GM12878 (cell line): ENCODE data around the gene C8B. TPM values are rescaled to one million over a fixed set of nuclear protein-coding genes. Genes with fewer than 3 reads are reported as not detected.

ENCODE experiments used
- ATAC-seq: fragments of 200-7000 bp; cut with Tn5 transposase; 3 replicates; pipeline ENCODE4 v1.9.1; 2020; ENCODE audit warnings: mild to moderate bottlenecking, moderate library complexity
- BruUV-seq: library from RNA; stranded (reverse); fragments of 400-500 nt; replicated peaks from 2 replicates; lab custom pipeline; 2021; lab: Mats Ljungman, UMichigan
- CTCF ChIA-PET: fragments of 300-600 bp; sonication (Branson Sonifier 250); formaldehyde crosslinking; extraction: SDS; loops from one replicate; lab custom pipeline; 2021; ENCODE audit warnings: inconsistent platforms; lab: Yijun Ruan, JAX
- POLR2A ChIA-PET: fragments of 350-600 bp; formaldehyde crosslinking; extraction: SDS; loops from one replicate; lab custom pipeline; 2021; ENCODE audit warnings: inconsistent platforms; lab: Charles Lee
- RAD21 ChIA-PET: fragments of 300-600 bp; sonication (Branson Sonifier 250); formaldehyde crosslinking; loops from one replicate; lab custom pipeline; 2023; ENCODE audit warnings: antibody characterized with exemption; ENCODE audit not compliant: unreplicated experiment; lab: Charles Lee
- SMC1A ChIA-PET: fragments of 300-600 bp; sonication (Branson Sonifier 250); formaldehyde crosslinking; loops from one replicate; lab custom pipeline; 2023; ENCODE audit not compliant: unreplicated experiment, uncharacterized antibody; lab: Charles Lee
- DNase-seq: peaks from one replicate; pipeline ENCODE4 v3.0.0-alpha.2; 2011; ENCODE audit warnings: low read depth, low spot score
- FAIRE-seq: peaks from 3 replicates; lab custom pipeline; 2011; peaks lifted over from hg19 to GRCh38; lab: Jason Lieb, UNC
- H2AFZ ChIP-seq: 2 replicates; pipeline ENCODE4 v1.6.0; 2011; ENCODE audit warnings: low read depth, low read length, control low read depth; ENCODE audit not compliant: control insufficient read depth
- H3K27ac ChIP-seq: 2 replicates; pipeline ENCODE4 v1.5.1; 2011; ENCODE audit warnings: control low read depth; ENCODE audit not compliant: control insufficient read depth, insufficient read depth
- H3K27me3 ChIP-seq, 2 experiments: replicated peaks in 1 of 2; 2 replicates each; pipeline versions ENCODE4 v1.6.0 to v1.6.1; 2011; ENCODE audit warnings: low read length in 1 of 2; ENCODE audit not compliant: control insufficient read depth in 2 of 2, insufficient read depth in 2 of 2
- H3K36me3 ChIP-seq, 2 experiments: 2 replicates each; pipeline ENCODE4 v1.5.1; 2011; ENCODE audit warnings: low read length in 1 of 2; ENCODE audit not compliant: control insufficient read depth in 2 of 2, insufficient read depth in 2 of 2
- H3K4me1 ChIP-seq: 2 replicates; pipeline ENCODE4 v1.6.1; 2011; ENCODE audit warnings: mild to moderate bottlenecking, low read length, moderate library complexity, mixed read lengths; ENCODE audit not compliant: control insufficient read depth, insufficient read depth
- H3K4me2 ChIP-seq: 2 replicates; pipeline ENCODE4 v1.6.0; 2011; ENCODE audit warnings: control low read depth; ENCODE audit not compliant: control insufficient read depth, insufficient read depth
- H3K4me3 ChIP-seq: fragments of 200-600 bp; sonication (generic); 2 replicates; pipeline ENCODE4 v1.5.1; 2016
- H3K79me2 ChIP-seq: 2 replicates; pipeline ENCODE4 v1.6.0; 2011; ENCODE audit warnings: low read length; ENCODE audit not compliant: control insufficient read depth, insufficient read depth
- H3K9ac ChIP-seq: 2 replicates; pipeline ENCODE4 v1.8.0; 2011; ENCODE audit warnings: low read length, control low read depth, mixed read lengths; ENCODE audit not compliant: control insufficient read depth, insufficient read depth
- H3K9me3 ChIP-seq: replicated peaks from 3 replicates; pipeline ENCODE4 v1.5.1; 2011; ENCODE audit warnings: mild to moderate bottlenecking, low read length; ENCODE audit not compliant: control insufficient read depth, insufficient read depth
- H4K20me1 ChIP-seq: 2 replicates; pipeline ENCODE4 v1.6.0; 2011; ENCODE audit not compliant: control insufficient read depth, insufficient read depth
- ATF7 ChIP-seq: fragments of 450-650 bp; IDR thresholded peaks from 2 replicates; pipeline ENCODE4 v1.6.1; 2016; ENCODE audit warnings: low read depth, mild to moderate bottlenecking
- IRF4 ChIP-seq: IDR thresholded peaks from 2 replicates; pipeline ENCODE4 v1.6.1; 2011; ENCODE audit warnings: low read depth, low read length
- MXI1 ChIP-seq: fragments of 150-350 bp; IDR thresholded peaks from 2 replicates; pipeline ENCODE4 v1.6.1; 2011; ENCODE audit warnings: low read depth, mild to moderate bottlenecking, inconsistent platforms, low read length, improper control_type of control experiment
- RBBP5 ChIP-seq: fragments of 200-600 bp; sonication (generic); conservative IDR thresholded peaks from 2 replicates; pipeline ENCODE4 v1.6.1; 2016
- ZNF274 ChIP-seq: IDR thresholded peaks from one replicate; pipeline ENCODE4 v1.8.0; 2011; ENCODE audit not compliant: insufficient read length, insufficient read depth
- WGBS: methylation state at CpG from one replicate; pipeline ENCODE4 v1.1.6; 2016; ENCODE audit warnings: low lambda C conversion rate; ENCODE audit not compliant: insufficient replicate concordance, insufficient coverage; ENCODE audit errors: missing lambda C conversion rate; 5-methylcytosine and 5-hydroxymethylcytosine counted together
- in situ Hi-C: fragments of 300-500 bp; cut with MboI; formaldehyde crosslinking; loops from 9 replicates; pipeline ENCODE4 v1.14.3; 2018; ENCODE audit warnings: mixed read lengths
- intact Hi-C: fragments of 100-400 bp; cut with micrococcal nuclease; formaldehyde crosslinking; loops from one replicate; pipeline ENCODE4 v1.14.2; 2022; ENCODE audit not compliant: unreplicated experiment
- polyA plus RNA-seq, 11 experiments: library from polyadenylated mRNA; depleted of rRNA in 4 of 11; unstranded in 6 of 11; stranded (reverse) in 5 of 11; fragments of >200 nt; fragmentation: Nextera tagmentation in 4 of 11; fragmentation: Illumina TruSeq in 1 of 11; extraction: Ambion mirVana in 4 of 11; extraction: Trizol in 1 of 11; gene quantifications; 1 replicate in 1 of 11; 2 replicates in 10 of 11; pipeline versions ENCODE4 v1.2.1 to v1.2.3, GENCODE V29; 2011 to 2016; ENCODE audit warnings: inconsistent platforms in 2 of 11, missing spikeins in 2 of 11, low read depth in 1 of 11
- total RNA-seq, 4 experiments: library from RNA; depleted of rRNA in 3 of 4; stranded (reverse); fragments of >200 nt in 3 of 4; fragmentation: Illumina TruSeq in 1 of 4; extraction: Trizol in 1 of 4; gene quantifications; 2 replicates each; pipeline versions ENCODE4 v1.2.1 to v1.2.3, GENCODE V29; 2013 to 2021
- TF ChIP-seq, protein P1 (sequence below): fragments of 450-650 bp; IDR thresholded peaks from 2 replicates; pipeline ENCODE4 v1.6.1; 2017; ENCODE audit warnings: low read depth, mild to moderate bottlenecking, moderate library complexity
- TF ChIP-seq, protein P2 (sequence below): fragments of 450-650 bp; IDR thresholded peaks from 2 replicates; pipeline ENCODE4 v1.6.1; 2014; ENCODE audit warnings: mild to moderate bottlenecking
- TF ChIP-seq, protein P3 (sequence below): fragments of 450-650 bp; IDR thresholded peaks from 2 replicates; pipeline ENCODE4 v1.6.1; 2017; ENCODE audit warnings: mild to moderate bottlenecking, moderate library complexity

Gene C8B
- total and polyA plus RNA-seq, 10 of the 15 experiments (the other 5 are each of a cell fraction or from before 2014, with no cell fraction given): not detected

DNA sequence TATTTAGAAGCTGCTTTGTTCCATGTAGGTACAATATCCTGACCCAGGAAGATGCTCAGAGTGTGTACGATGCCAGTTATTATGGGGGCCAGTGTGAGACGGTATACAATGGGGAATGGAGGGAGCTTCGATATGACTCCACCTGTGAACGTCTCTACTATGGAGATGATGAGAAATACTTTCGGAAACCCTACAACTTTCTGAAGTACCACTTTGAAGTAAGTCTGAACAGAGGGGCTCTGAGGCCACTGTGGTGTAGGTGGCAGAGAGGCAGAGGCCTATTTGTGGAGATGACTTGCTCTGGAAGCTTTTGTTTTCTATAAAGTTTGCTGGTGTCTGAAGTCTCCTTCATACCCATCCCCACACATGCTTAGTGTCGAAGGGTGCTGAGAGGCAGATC is 84.4 kb downstream of the C8B start:
- SMC1A ChIA-PET: no interaction called here
- no peak overlapping the region for H3K4me3 ChIP-seq
- BruUV-seq: no TSS peak
- TF ChIP-seq ATF7 (no peak), MXI1 (no peak), ZNF274 (no peak), IRF4 (no peak), RBBP5 (no peak)
- TF ChIP-seq, protein P1, sequence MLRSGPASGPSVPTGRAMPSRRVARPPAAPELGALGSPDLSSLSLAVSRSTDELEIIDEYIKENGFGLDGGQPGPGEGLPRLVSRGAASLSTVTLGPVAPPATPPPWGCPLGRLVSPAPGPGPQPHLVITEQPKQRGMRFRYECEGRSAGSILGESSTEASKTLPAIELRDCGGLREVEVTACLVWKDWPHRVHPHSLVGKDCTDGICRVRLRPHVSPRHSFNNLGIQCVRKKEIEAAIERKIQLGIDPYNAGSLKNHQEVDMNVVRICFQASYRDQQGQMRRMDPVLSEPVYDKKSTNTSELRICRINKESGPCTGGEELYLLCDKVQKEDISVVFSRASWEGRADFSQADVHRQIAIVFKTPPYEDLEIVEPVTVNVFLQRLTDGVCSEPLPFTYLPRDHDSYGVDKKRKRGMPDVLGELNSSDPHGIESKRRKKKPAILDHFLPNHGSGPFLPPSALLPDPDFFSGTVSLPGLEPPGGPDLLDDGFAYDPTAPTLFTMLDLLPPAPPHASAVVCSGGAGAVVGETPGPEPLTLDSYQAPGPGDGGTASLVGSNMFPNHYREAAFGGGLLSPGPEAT: no peak
- TF ChIP-seq, protein P2, sequence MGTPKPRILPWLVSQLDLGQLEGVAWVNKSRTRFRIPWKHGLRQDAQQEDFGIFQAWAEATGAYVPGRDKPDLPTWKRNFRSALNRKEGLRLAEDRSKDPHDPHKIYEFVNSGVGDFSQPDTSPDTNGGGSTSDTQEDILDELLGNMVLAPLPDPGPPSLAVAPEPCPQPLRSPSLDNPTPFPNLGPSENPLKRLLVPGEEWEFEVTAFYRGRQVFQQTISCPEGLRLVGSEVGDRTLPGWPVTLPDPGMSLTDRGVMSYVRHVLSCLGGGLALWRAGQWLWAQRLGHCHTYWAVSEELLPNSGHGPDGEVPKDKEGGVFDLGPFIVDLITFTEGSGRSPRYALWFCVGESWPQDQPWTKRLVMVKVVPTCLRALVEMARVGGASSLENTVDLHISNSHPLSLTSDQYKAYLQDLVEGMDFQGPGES: no peak
- TF ChIP-seq, protein P3, sequence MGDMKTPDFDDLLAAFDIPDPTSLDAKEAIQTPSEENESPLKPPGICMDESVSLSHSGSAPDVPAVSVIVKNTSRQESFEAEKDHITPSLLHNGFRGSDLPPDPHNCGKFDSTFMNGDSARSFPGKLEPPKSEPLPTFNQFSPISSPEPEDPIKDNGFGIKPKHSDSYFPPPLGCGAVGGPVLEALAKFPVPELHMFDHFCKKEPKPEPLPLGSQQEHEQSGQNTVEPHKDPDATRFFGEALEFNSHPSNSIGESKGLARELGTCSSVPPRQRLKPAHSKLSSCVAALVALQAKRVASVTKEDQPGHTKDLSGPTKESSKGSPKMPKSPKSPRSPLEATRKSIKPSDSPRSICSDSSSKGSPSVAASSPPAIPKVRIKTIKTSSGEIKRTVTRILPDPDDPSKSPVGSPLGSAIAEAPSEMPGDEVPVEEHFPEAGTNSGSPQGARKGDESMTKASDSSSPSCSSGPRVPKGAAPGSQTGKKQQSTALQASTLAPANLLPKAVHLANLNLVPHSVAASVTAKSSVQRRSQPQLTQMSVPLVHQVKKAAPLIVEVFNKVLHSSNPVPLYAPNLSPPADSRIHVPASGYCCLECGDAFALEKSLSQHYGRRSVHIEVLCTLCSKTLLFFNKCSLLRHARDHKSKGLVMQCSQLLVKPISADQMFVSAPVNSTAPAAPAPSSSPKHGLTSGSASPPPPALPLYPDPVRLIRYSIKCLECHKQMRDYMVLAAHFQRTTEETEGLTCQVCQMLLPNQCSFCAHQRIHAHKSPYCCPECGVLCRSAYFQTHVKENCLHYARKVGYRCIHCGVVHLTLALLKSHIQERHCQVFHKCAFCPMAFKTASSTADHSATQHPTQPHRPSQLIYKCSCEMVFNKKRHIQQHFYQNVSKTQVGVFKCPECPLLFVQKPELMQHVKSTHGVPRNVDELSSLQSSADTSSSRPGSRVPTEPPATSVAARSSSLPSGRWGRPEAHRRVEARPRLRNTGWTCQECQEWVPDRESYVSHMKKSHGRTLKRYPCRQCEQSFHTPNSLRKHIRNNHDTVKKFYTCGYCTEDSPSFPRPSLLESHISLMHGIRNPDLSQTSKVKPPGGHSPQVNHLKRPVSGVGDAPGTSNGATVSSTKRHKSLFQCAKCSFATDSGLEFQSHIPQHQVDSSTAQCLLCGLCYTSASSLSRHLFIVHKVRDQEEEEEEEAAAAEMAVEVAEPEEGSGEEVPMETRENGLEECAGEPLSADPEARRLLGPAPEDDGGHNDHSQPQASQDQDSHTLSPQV: no peak
- H3K4me1 ChIP-seq: no peaks in the 10 kb centered on the region
- H3K9ac ChIP-seq: no peak overlapping the region
- DNase-seq (no peak), FAIRE-seq (no peak), ATAC-seq (no peak)
- in situ Hi-C loops (no loop called here), intact Hi-C loops (no loop called here)
- CTCF ChIA-PET: no interaction called here
- H4K20me1 ChIP-seq: no peaks in the 10 kb centered on the region
- no peak overlapping the region for H3K4me2 ChIP-seq
- H3K9me3 ChIP-seq: no peaks in the 10 kb centered on the region
- POLR2A ChIA-PET: no interaction called here
- no peaks in the 10 kb centered on the region for H3K36me3 ChIP-seq
- H3K27me3 ChIP-seq: no peaks in the 10 kb centered on the region
- H3K79me2 ChIP-seq: no peaks in the 10 kb centered on the region
- RAD21 ChIA-PET: no interaction called here
- no peak overlapping the region for H3K27ac ChIP-seq
- no peak overlapping the region for H2AFZ ChIP-seq
- WGBS: 37% methylated on average over 6 of the region's 6 CpGs
